Mesothelial cell of epicardium (in vitro differentiated cells): Measurements from ENCODE around the gene CARS2. TPM values are rescaled to one million over a fixed set of nuclear protein-coding genes. Genes with fewer than 3 reads are reported as not detected.
"Not testable (repeated sequence)": the region's sequence is repeated elsewhere in the genome, so short reads cannot be mapped to it uniquely, and the experiment has no call there.

Source experiments
- DNase-seq, 2 experiments: peaks; one replicate each; pipeline ENCODE4 v3.0.0; 2021; ENCODE audit warnings: low spot score in 2 of 2; ENCODE audit not compliant: unreplicated experiment in 2 of 2
- H3K27ac Mint-ChIP-seq: 2 replicates; pipeline ENCODE4 v1.8.0; 2021; ENCODE audit warnings: mixed read lengths
- H3K27me3 Mint-ChIP-seq: 2 replicates; pipeline ENCODE4 v1.8.0; 2021; ENCODE audit warnings: low read depth, mixed read lengths
- H3K36me3 Mint-ChIP-seq: 2 replicates; pipeline ENCODE4 v1.8.0; 2021; ENCODE audit warnings: mixed read lengths
- H3K4me1 Mint-ChIP-seq: 2 replicates; pipeline ENCODE4 v1.8.0; 2021; ENCODE audit warnings: mixed read lengths
- H3K4me3 Mint-ChIP-seq: 2 replicates; pipeline ENCODE4 v1.8.0; 2021; ENCODE audit warnings: mild to moderate bottlenecking, moderate library complexity, mixed read lengths
- H3K9me3 Mint-ChIP-seq: 2 replicates; pipeline ENCODE4 v1.8.0; 2021; ENCODE audit warnings: mixed read lengths
- total RNA-seq: library from RNA; stranded (reverse); gene quantifications from 3 replicates; pipeline ENCODE4 v1.2.1, GENCODE V29; 2021
- TF ChIP-seq, protein P1 (sequence below): fragments of 200-600 bp; sonication (generic); IDR thresholded peaks from one replicate; pipeline ENCODE4 v1.5.0; 2021; ENCODE audit warnings: antibody characterized with exemption; ENCODE audit not compliant: unreplicated experiment

The CARS2 gene
- total RNA-seq, 1 donor from 2014 or later = 89.1 TPM

DNA sequence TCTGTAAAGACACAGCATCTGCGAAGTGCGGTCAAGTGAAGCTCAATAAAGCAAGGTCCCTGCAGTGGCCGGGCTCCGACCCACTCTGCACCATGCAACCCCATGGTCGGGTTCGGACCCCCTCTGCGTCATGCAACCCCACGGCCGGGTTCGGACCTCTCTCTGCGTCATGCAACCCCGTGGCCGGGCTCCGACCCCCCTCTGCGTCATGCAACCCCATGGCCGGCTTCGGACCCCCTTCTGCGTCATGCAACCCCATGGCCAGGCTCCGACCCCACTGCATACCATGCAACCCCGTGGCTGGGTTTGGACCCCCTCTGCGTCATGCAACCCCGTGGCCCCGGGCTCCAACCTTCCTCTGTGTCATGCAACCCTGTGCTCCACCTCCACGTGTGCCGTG, 43.8 kb downstream of the CARS2 start:
- TF ChIP-seq, protein P1, sequence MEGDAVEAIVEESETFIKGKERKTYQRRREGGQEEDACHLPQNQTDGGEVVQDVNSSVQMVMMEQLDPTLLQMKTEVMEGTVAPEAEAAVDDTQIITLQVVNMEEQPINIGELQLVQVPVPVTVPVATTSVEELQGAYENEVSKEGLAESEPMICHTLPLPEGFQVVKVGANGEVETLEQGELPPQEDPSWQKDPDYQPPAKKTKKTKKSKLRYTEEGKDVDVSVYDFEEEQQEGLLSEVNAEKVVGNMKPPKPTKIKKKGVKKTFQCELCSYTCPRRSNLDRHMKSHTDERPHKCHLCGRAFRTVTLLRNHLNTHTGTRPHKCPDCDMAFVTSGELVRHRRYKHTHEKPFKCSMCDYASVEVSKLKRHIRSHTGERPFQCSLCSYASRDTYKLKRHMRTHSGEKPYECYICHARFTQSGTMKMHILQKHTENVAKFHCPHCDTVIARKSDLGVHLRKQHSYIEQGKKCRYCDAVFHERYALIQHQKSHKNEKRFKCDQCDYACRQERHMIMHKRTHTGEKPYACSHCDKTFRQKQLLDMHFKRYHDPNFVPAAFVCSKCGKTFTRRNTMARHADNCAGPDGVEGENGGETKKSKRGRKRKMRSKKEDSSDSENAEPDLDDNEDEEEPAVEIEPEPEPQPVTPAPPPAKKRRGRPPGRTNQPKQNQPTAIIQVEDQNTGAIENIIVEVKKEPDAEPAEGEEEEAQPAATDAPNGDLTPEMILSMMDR = no peak
- H3K27me3 Mint-ChIP-seq = no peaks in the 10 kb centered on the region
- no peak overlapping the region for H3K27ac Mint-ChIP-seq
- peaks cover 39% of the 10 kb centered on the region for H3K9me3 Mint-ChIP-seq
- H3K36me3 Mint-ChIP-seq = peaks cover 88% of the 10 kb centered on the region
- H3K4me3 Mint-ChIP-seq = no peak overlapping the region
- no peaks in the 10 kb centered on the region for H3K4me1 Mint-ChIP-seq
- peak in 1 of 2 experiments; percentile 26 for DNase-seq

DNA sequence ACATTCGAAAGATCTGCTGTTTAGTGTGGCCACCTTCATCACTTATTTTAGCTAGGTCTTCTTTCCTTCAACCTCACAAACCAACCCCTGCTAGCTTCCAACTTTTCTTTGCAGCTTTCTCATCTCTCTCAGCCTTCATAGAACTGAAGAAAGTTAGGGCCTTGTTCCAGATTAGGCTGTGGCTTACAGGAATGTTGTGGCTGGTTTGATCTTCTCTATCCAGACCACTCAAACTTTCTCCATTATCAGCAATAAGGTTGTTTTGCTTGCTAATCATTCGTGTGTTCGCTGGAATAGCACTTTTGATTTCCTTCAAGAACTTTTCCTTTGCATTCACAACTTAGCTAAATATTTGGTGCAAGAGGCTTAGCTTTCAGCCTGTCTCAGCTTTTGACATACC, 44.7 kb downstream of the CARS2 start:
- no peak for DNase-seq
- TF ChIP-seq, protein P1 = no peak
- Mint-ChIP-seq H3K27me3 (no peaks in the 10 kb centered on the region), H3K4me1 (no peaks in the 10 kb centered on the region), H3K9me3 (peaks cover 39% of the 10 kb centered on the region), H3K27ac (no peak overlapping the region), H3K4me3 (no peak overlapping the region), H3K36me3 (peaks cover 84% of the 10 kb centered on the region)

DNA sequence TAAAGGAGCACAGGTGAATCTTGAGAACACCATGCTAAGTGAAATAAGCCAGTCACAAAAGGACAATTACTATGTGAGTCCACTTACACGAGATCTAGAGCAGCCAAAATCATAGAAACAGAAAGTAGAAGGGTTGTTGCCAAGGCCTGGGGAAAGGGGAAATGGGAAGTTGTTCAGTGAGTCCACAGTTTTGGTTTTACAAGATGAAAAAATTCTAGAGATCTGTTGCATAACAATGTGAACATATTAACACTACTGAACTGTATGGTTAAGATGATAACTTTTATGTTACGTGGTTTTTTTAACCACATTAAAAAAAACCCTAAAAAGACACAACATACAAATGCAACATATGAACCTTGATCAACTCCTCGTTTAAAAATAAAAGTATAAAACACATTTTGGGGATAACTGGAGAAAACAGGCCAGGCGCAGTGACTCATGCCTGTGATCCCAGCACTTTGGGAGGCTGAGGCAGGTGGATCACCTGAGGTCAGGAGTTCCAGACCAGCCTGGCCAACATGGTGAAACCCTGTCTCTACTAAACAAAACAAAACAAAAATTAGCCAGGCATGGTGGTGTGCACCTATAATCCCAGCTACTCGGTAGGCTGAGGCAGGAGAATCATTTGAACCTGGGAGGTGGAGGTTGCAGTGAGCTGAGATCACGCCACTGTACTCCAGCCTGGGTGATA, 47.6 kb downstream of the CARS2 start:
- H3K4me1 Mint-ChIP-seq, H3K27me3 Mint-ChIP-seq, H3K27ac Mint-ChIP-seq, H3K4me3 Mint-ChIP-seq, DNase-seq: not testable (repeated sequence)
- Mint-ChIP-seq H3K9me3 (peaks cover 39% of the 10 kb centered on the region), H3K36me3 (peaks cover 82% of the 10 kb centered on the region)

DNA sequence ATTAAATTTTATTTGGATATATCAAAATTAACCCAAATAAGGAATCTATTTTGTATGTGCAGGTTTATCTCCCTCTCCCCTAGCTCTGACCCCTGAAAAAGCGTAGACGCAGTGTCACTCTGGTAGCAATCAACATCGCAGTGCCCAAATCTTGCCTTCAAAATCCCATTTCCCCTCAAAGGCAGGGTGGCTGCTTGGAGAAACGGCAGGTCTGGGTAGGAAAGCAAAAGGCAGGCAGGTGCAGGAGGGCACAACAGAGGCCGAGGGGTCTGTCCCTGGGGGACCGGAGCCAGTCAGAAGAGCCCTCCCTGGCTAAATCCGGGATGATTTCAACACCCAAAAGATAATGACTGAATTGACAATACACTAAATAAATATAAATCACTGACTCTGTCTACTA, 48.7 kb downstream of the CARS2 start:
- peak in 1 of 2 experiments; percentile 26 for DNase-seq
- Mint-ChIP-seq H3K27ac (no peak overlapping the region), H3K9me3 (peaks cover 35% of the 10 kb centered on the region), H3K4me1 (no peaks in the 10 kb centered on the region), H3K4me3 (no peak overlapping the region), H3K36me3 (peaks cover 73% of the 10 kb centered on the region), H3K27me3 (no peaks in the 10 kb centered on the region)
- TF ChIP-seq, protein P1 = no peak

DNA sequence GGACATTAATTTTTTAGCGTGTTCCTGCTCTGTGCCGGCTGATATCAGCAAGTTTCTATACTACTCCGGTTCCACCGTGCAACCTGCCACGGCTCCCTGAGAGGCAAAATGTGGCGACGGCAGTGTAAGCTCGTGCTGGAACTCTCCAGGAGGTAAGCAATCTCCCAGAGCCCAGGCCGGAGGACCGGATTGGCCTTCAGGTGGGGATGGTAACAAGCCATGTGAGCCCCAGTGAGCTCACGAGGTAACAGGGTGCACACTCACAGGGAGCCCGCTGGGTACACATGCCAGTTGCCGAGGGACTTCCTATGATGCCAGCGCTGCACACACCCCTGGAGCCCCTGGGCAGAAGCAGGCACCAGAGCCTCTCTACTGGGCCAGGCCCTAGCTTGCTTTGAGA, 52.1 kb downstream of the CARS2 start:
- H3K9me3 Mint-ChIP-seq = peaks cover 10% of the 10 kb centered on the region
- peaks cover 53% of the 10 kb centered on the region for H3K36me3 Mint-ChIP-seq
- H3K4me1 Mint-ChIP-seq = no peaks in the 10 kb centered on the region
- no peaks in the 10 kb centered on the region for H3K27me3 Mint-ChIP-seq
- no peak overlapping the region for H3K4me3 Mint-ChIP-seq
- no peak overlapping the region for H3K27ac Mint-ChIP-seq
- peak in 1 of 2 experiments; percentile 22 for DNase-seq
- TF ChIP-seq, protein P1 = no peak

DNA sequence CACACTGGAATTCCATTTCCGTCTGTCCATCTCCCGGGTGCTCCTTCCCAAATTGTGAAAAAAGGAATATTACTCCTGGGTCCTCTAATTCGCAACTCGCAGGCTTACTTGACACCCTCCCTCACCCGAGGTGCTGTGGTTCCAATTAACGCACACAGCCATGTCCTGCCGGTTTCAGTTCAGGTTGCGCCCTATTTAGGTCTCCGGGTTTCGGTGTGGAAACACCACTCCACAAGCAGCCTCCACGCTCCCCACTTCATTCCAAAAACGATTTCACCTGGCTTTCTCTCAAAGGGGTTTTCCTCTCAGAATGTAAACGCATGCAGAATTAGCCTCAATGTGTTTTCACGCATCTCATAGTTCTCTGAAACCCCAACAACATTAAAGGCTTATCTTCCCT, 52.6 kb downstream of the CARS2 start:
- no peak overlapping the region for H3K4me3 Mint-ChIP-seq
- peak in 1 of 2 experiments; percentile 6 for DNase-seq
- H3K36me3 Mint-ChIP-seq = peaks cover 47% of the 10 kb centered on the region
- TF ChIP-seq, protein P1 = no peak
- peaks cover 7% of the 10 kb centered on the region for H3K9me3 Mint-ChIP-seq
- H3K27ac Mint-ChIP-seq = no peak overlapping the region
- H3K4me1 Mint-ChIP-seq = no peaks in the 10 kb centered on the region
- H3K27me3 Mint-ChIP-seq = no peaks in the 10 kb centered on the region
